ENCODE measurements around the gene RASA3.
A peak's percentile ranks its signal among the peaks of the same experiment; 100 is the strongest.
"Not testable (repeated sequence)": the region's sequence is repeated elsewhere in the genome, so short reads cannot be mapped to it uniquely, and the experiment has no call there.

RASA3 gene

GRCh38 chr13:114099191-114099590 is 33.2 kb downstream of the RASA3 start:
- no peak for TF ChIP-seq CTCF (IDR thresholded peaks at IDR 0.05; ENCODE audit: insufficient read depth, low read length, missing control alignments)
- no peak overlapping the region for H3K4me3 ChIP-seq (ENCODE audit: low read depth, low read length)
- DNase-seq (ENCODE audit: low read depth, low spot score): peak; percentile 82
- POLR2A ChIA-PET: interaction anchor here (0.7 to 1.4 kb wide), 3 partner anchors 21 to 190 kb away, joined by 3 to 9 read pairs (median 3); no protein-coding TSS in a partner anchor
- CTCF ChIA-PET: interaction anchor here (0.6 to 0.9 kb wide), 2 partner anchors 8 to 32 kb away, joined by 3 read pairs; no protein-coding TSS in a partner anchor

GRCh38 chr13:114098689-114099056 is 33.8 kb downstream of the RASA3 start:
- not testable (repeated sequence) for DNase-seq (ENCODE audit: low read depth, low spot score); H3K4me3 ChIP-seq (ENCODE audit: low read depth, low read length)
- ChIA-PET POLR2A (interaction anchor here (0.7 to 1.4 kb wide), 3 partner anchors 20 to 191 kb away, joined by 3 to 9 read pairs (median 3); no protein-coding TSS in a partner anchor), CTCF (interaction anchor here (0.6 to 0.9 kb wide), 2 partner anchors 7 to 31 kb away, joined by 3 read pairs; no protein-coding TSS in a partner anchor)

GRCh38 chr13:114097893-114098688 is 34.3 kb downstream of the RASA3 start:
- ChIA-PET CTCF (interaction anchor here (0.9 kb wide), 1 partner anchor 31 kb away, joined by 3 read pairs; no protein-coding TSS in a partner anchor), POLR2A (no interaction called here)
- H3K4me3 ChIP-seq (ENCODE audit: low read depth, low read length): no peak overlapping the region
- TF ChIP-seq CTCF (IDR thresholded peaks at IDR 0.05; ENCODE audit: insufficient read depth, low read length, missing control alignments): no peak
- DNase-seq (ENCODE audit: low read depth, low spot score): no peak

DNA sequence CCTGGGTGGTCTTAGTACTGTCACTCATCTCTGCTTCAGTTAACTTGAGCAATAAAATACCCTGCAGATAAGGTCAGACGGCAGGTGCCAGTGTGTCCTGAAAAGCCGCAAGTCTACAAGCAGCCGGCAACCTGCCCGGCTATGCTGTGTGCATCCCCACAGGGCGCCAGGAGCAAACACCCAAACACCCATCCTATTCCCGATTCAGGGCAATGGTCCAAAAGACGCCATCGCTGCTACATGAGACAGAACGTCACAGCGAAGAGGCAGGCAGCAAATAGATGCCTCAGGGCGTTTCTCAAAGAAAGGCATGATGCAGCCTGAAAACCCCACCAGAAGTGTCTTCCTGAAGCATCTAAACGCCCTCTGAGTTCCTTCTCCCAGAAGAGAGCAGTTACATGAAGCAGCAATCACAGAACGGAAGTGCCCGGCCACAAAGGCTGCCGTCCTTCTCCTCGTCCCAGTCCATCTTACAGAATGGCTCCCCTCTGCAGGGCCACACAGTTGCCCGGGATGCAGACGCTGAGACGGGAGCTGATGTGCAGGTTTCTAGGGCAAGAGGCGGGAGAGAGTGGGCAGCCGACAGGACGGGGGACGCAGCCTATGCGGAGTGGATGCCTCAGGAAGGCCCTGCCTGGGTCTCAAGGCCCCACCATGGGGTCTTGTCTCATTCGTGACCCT is 35.1 kb downstream of the RASA3 start:
- no peak for TF ChIP-seq CTCF (IDR thresholded peaks at IDR 0.05; ENCODE audit: insufficient read depth, low read length, missing control alignments)
- ChIA-PET POLR2A (no interaction called here), CTCF (no interaction called here)
- no peak for DNase-seq (ENCODE audit: low read depth, low spot score)
- no peak overlapping the region for H3K4me3 ChIP-seq (ENCODE audit: low read depth, low read length)

DNA sequence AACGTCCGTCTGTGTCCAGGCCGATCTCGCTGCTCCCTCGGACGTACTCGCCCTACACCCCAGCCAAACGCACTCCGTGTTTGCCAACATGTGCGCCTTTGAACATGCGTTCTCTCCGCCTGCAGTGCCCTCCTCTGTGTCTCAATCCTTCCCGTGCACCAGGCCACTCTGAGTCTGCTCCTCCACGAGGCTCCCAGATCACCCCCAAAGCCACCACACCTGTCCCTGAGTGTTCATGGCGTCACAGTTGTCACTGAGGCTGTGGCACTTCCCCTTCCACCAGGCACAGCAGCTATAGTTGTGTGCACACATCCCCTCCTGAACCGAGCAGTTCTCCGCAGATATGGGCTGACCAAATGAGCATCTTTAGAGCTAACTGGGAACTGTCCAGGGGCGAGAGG is 35.6 kb downstream of the RASA3 start:
- DNase-seq (ENCODE audit: low read depth, low spot score): no peak
- no peak for TF ChIP-seq CTCF (IDR thresholded peaks at IDR 0.05; ENCODE audit: insufficient read depth, low read length, missing control alignments)
- H3K4me3 ChIP-seq (ENCODE audit: low read depth, low read length): no peak overlapping the region
- CTCF ChIA-PET: no interaction called here
- POLR2A ChIA-PET: no interaction called here

DNA sequence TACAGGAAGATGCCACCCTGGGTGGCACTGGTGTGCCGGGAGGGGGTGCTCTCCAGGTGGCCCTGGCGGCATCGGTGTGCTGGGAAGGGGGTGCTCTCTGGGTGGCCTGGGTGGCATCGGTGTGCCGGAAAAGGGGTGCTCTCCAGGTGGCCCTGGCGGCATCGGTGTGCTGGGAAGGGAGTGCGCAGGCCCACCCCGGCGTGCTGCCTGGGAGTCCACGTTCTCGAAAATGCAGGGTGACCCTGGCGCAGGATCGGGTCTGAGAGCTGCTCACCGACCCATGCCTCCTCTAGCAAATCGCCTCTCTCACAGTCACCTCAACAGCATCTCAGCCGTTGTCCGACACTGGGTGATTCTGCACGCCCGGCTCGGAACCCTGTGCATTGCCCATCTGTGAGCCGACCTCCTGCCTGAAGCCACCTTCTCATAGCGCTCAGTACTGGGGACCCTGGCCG is 36.4 kb downstream of the RASA3 start:
- ChIA-PET CTCF (interaction anchor here (1.0 kb wide), 1 partner anchor 19 kb away, joined by 3 read pairs; no protein-coding TSS in a partner anchor), POLR2A (interaction anchor here (0.9 kb wide), 1 partner anchor 31 kb away, joined by 3 read pairs; no protein-coding TSS in a partner anchor)
- no peak for DNase-seq (ENCODE audit: low read depth, low spot score)
- H3K4me3 ChIP-seq (ENCODE audit: low read depth, low read length): no peak overlapping the region
- no peak for TF ChIP-seq CTCF (IDR thresholded peaks at IDR 0.05; ENCODE audit: insufficient read depth, low read length, missing control alignments)

All from AG04449 (cell line).